Body of pancreas (tissue), 4 donors: Measurements from ENCODE around the gene GRAMD2A.

ENCODE experiments used
- CTCF ChIP-seq, 7 experiments: fragments of 450-650 bp in 4 of 7; fragments of 200-600 bp in 3 of 7; sonication (generic) in 3 of 7; IDR thresholded peaks; one replicate each; pipeline ENCODE4 v1.5.1; 2016 to 2019; ENCODE audit warnings: antibody characterized with exemption in 7 of 7
- POLR2A ChIP-seq, 3 donors: fragments of 450-650 bp; IDR thresholded peaks; one replicate each; pipeline ENCODE4 v1.6.1; 2016; ENCODE audit warnings: antibody characterized with exemption in 3 of 3, mild to moderate bottlenecking in 2 of 3

GRCh38 chr15:72133211-72133610, 64.4 kb downstream of the GRAMD2A start:
- no peak for TF ChIP-seq CTCF (IDR thresholded peaks at IDR 0.05)
- TF ChIP-seq POLR2A (IDR thresholded peaks at IDR 0.05) = no peak
